Measurements from ENCODE around the gene MYH15. TPM values are rescaled to one million over a fixed set of nuclear protein-coding genes. Genes with fewer than 3 reads are reported as not detected.

The MYH15 gene
- total RNA-seq = under 1 TPM in 2 of 3 donors, not detected in 1; 0.03 to 0.08 TPM

DNA sequence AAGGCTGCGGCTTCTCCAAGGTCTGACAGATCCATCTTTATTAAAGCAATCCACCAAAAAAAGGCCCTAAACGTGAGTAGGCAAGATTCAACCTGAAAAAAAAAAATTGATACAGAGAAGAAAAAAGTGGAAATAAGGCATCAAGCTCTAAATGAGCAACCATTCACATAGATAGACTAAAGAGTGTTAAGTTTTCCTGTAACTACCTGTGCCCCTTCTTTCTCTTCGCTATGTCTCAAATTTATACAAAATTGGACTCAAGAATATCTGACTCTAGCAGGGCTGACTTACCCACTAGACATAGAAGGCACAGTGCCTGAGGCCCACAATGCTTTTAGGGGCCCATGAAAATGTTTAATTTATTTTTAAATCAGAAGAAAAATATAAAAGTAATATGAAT is at the start of gene MYH15:
TSS of gene MYH15 (minus strand) at position 101 of the 400 bp plus-strand sequence. CDS start at position 35, 66 bp downstream.
- DNase-seq (no peak), ATAC-seq (no peak)
- Mint-ChIP-seq H3K4me3 (no peak within 1 kb of the TSS), H3K27me3 (ENCODE audit: low read depth) (no peaks in the 10 kb centered on the region), H3K4me1 (ENCODE audit: low read depth) (no peaks in the 10 kb centered on the region), H3K9me3 (no peaks in the 10 kb centered on the region), H3K36me3 (ENCODE audit: insufficient read depth) (no peaks in the 10 kb centered on the region)

DNA sequence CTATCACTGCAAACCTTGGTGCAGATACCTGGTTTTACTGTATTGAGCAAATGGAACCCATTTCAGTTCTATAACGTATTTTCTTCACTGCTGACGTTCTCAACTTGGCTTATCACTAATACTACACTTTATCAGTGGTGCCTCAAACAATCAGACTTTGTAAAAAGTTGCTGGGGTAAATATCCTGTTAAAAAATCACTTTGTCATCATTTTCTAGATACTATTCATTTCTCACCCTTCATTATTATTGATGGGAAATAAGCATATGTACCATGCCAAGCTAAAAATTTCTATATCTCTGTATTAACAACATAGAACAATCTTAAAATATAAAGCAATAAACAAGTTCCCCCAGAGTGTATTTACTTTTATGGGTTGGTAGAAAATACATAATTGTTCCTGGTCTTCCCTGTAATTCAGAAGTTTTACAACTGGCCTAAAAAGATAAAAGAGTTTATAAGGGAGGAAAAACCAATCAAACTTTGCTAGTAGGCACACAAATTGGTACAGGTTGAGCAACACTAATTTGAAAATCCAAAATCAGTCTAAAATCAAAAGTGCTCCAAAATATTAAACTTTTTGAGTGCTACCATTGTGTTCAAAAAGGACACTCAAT is 45.7 kb upstream of the MYH15 start:
- ATAC-seq (no peak), DNase-seq (no peak)
- Mint-ChIP-seq H3K36me3 (ENCODE audit: insufficient read depth) (peaks cover 11% of the 10 kb centered on the region), H3K4me1 (ENCODE audit: low read depth) (peaks cover 7% of the 10 kb centered on the region), H3K9me3 (no peaks in the 10 kb centered on the region), H3K4me3 (no peak overlapping the region), H3K27me3 (ENCODE audit: low read depth) (no peaks in the 10 kb centered on the region)

DNA sequence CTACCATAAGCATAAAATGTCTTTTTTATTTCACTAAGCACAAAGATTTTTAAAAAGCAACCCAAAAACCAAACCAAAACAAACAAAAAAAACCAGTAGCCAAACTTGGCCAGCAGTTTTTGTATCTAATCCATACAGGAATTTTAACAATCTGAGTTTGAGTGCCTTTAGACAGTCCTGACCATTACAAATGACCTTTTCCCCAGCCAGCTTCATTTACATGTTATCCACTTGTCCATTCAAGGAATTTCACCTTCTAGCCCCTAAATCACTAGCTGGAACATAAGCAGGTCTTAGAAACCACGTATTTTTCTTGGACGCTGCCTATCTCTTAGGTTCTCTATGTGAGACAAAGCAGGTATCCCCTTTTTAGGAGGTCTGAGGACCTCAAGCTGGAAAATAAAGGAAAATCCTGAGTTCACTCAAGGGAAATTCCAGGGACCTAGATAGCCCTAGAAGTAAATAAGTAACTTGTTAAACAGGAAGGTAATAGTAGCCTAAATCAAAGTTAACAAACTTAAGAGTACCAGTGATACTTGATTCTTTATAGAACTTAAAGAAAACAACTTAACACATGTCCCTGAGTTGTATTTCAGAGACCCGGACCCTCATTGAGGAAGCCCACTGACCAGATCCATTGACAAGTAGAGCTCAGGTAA is 44.6 kb upstream of the MYH15 start:
- ATAC-seq = no peak
- no peak overlapping the region for H3K4me3 Mint-ChIP-seq
- no peak for DNase-seq
- H3K27me3 Mint-ChIP-seq (ENCODE audit: low read depth) = no peaks in the 10 kb centered on the region
- H3K4me1 Mint-ChIP-seq (ENCODE audit: low read depth) = peaks cover 7% of the 10 kb centered on the region
- no peaks in the 10 kb centered on the region for H3K9me3 Mint-ChIP-seq
- peaks cover 11% of the 10 kb centered on the region for H3K36me3 Mint-ChIP-seq (ENCODE audit: insufficient read depth)

DNA sequence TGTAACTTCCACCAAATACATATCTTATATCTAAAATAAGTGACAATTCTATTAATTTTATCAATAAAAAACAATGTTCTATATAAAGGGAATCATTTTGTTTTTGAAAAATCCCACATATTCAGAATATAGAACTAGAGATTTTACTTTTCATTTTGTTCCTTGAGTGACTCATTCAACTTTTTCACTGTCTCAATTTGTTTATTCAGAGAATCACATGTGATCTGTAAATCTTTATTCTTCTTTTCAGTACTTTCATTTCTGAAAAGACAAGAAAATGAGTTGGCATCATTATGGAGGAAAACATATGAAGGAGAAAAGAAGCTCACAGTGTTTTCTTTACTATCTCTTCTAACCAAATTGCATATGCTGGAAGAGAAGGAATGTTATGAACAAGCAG is 43.8 kb upstream of the MYH15 start:
- peaks cover 7% of the 10 kb centered on the region for H3K4me1 Mint-ChIP-seq (ENCODE audit: low read depth)
- no peak for ATAC-seq
- DNase-seq = no peak
- H3K4me3 Mint-ChIP-seq = no peak overlapping the region
- no peaks in the 10 kb centered on the region for H3K27me3 Mint-ChIP-seq (ENCODE audit: low read depth)
- H3K9me3 Mint-ChIP-seq = no peaks in the 10 kb centered on the region
- peaks cover 11% of the 10 kb centered on the region for H3K36me3 Mint-ChIP-seq (ENCODE audit: insufficient read depth)

DNA sequence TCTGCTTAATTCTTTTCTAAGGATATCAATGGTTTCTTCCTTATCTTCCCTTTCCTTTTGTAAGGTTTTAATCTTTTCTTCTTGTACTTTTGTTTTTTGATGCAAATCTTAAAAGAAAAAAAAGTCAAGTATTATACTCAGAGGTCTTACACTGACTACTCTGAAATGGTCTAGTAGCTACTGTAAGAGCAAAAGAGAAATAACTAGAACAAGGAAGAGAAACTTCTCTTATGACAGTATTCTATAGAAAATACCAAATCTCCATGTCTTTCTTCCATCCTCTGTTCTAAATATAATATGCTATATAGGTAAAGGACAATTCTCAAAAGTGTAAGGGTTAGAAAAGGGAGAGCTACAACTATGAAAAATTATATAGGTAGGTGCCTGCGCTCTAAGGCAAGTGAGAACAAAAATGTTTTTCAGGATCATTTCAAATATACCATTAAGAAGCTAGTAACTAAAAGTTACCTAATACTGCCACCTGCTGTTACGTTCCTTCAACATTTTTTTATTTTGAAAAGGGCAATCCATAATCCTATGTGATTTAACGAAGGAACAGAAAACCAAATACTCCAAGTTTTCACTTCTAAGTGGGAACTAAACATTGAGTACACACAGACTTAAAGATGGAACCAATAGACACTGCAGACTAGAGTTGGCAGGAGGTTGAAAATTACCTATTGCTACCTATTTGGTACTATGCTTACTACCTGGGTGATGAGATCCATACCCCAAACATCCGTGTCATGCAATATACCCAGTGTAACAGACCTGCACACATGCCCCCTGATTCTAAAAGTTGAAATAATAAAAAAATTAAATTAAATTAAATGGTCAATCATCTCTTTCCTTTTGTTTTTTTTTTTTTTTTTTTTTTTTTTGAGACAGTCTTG is 42.1 kb upstream of the MYH15 start:
- peaks cover 7% of the 10 kb centered on the region for H3K4me1 Mint-ChIP-seq (ENCODE audit: low read depth)
- no peak for ATAC-seq
- H3K9me3 Mint-ChIP-seq = no peaks in the 10 kb centered on the region
- no peak overlapping the region for H3K4me3 Mint-ChIP-seq
- no peaks in the 10 kb centered on the region for H3K27me3 Mint-ChIP-seq (ENCODE audit: low read depth)
- no peak for DNase-seq
- peaks cover 2% of the 10 kb centered on the region for H3K36me3 Mint-ChIP-seq (ENCODE audit: insufficient read depth)

DNA sequence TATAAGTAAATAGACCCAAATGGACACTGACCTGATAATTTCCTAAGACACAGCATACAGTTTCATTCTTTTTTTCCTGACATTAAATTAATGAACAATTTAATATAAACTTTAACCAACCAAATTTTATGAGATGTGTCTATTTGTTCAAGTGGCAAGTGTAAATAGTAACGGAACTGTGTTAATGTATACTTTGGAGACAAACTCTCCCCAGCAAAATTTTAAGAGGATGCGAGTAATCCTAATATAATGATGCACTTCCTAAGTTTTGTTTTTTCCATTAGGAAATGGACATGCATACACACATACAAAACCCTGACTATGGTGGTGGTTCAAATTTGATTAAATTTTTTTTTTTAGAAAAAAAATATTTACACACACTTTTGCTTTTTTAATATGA is 38.5 kb upstream of the MYH15 start:
- Mint-ChIP-seq H3K27me3 (ENCODE audit: low read depth) (no peaks in the 10 kb centered on the region), H3K4me3 (no peak overlapping the region), H3K36me3 (ENCODE audit: insufficient read depth) (peaks cover 2% of the 10 kb centered on the region), H3K9me3 (no peaks in the 10 kb centered on the region), H3K4me1 (ENCODE audit: low read depth) (peaks cover 18% of the 10 kb centered on the region)
- DNase-seq (no peak), ATAC-seq (no peak)

DNA sequence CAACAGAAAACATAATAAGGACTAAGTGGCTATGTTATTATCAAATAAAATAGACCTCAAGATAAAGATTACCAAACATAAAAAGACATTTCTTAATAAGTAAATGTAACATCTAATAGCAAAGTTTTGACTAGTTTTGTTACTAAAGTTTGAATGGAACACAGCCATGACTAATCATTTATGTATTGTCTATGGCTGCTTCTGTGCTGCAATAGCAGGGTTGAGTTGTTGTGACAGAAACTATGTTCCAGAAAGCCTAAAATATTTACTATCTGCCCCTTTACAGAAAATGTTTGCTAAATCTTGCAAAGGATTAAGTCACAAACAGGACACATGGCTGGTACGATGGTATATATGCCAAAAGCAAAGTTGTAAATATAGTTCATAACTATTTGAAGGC is 37.9 kb upstream of the MYH15 start:
- Mint-ChIP-seq H3K36me3 (ENCODE audit: insufficient read depth) (peaks cover 6% of the 10 kb centered on the region), H3K9me3 (no peaks in the 10 kb centered on the region), H3K4me3 (no peak overlapping the region), H3K4me1 (ENCODE audit: low read depth) (peaks cover 18% of the 10 kb centered on the region), H3K27me3 (ENCODE audit: low read depth) (no peaks in the 10 kb centered on the region)
- ATAC-seq (no peak), DNase-seq (no peak)

DNA sequence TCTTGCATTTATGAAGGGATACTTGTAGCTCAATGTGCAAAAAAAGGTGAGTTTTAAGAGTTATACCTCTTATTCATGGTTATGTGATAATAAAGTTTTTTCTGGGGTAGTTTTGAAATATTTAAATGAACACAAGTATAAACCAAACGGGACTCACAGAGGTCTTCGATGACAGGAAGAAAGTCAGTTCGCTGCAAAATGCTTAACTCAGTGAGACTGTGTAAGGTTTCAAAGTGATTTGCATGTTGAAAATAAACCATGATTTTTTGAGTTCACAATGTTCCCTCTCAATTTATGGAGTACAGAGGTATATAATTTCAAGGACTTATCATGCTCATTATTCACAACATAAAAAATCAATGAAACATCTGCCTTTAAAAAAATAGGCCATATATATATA is 36.3 kb upstream of the MYH15 start:
- H3K27me3 Mint-ChIP-seq (ENCODE audit: low read depth) = no peaks in the 10 kb centered on the region
- peaks cover 11% of the 10 kb centered on the region for H3K4me1 Mint-ChIP-seq (ENCODE audit: low read depth)
- ATAC-seq (no peak), DNase-seq (no peak)
- no peaks in the 10 kb centered on the region for H3K9me3 Mint-ChIP-seq
- peaks cover 9% of the 10 kb centered on the region for H3K36me3 Mint-ChIP-seq (ENCODE audit: insufficient read depth)
- H3K4me3 Mint-ChIP-seq = peak overlapping the region; percentile 62

DNA sequence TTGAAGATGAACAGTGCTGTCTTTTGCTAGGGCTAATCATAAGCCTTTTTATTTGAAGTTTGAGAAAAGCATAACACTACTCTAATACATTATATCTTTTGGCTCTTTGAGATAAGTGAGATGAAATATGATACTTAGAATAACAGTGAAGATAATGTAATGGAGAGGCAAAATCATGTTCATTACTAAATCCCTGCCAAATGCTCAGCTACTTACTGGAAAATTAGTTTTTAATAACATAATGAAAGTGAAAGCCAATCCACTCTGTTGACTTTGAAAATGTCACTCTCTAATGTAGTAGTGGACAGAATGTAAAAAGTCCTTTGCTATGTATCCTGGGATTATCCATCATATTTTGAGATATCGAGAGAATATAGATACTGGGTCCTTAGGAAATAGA is 35.9 kb upstream of the MYH15 start:
- no peaks in the 10 kb centered on the region for H3K9me3 Mint-ChIP-seq
- H3K27me3 Mint-ChIP-seq (ENCODE audit: low read depth) = no peaks in the 10 kb centered on the region
- no peak for DNase-seq
- no peak for ATAC-seq
- peaks cover 11% of the 10 kb centered on the region for H3K4me1 Mint-ChIP-seq (ENCODE audit: low read depth)
- H3K36me3 Mint-ChIP-seq (ENCODE audit: insufficient read depth) = peaks cover 9% of the 10 kb centered on the region
- H3K4me3 Mint-ChIP-seq = peak overlapping the region; percentile 62

DNA sequence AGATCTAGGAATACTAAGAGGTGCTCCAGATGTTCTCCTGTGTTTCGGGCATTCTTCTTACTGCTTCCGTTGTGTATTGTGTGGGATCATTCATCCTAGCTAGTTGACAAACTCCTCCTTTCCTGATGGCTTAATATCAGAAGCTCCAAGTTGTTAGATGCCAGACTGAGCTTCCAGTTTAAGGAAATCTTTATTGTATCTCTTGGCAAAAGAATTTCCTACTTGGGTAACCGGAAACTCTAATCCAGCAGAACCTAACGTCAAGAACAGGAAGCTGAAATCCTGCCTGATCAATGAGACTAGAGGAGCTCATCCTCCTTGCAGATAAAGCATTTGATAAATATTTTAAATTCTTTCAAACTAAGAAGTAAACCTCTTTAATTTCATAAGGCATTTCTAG is 27.7 kb upstream of the MYH15 start:
- Mint-ChIP-seq H3K27me3 (ENCODE audit: low read depth) (peaks cover 1% of the 10 kb centered on the region), H3K4me3 (no peak overlapping the region), H3K9me3 (no peaks in the 10 kb centered on the region), H3K4me1 (ENCODE audit: low read depth) (no peaks in the 10 kb centered on the region), H3K36me3 (ENCODE audit: insufficient read depth) (peaks cover 4% of the 10 kb centered on the region)
- no peak for ATAC-seq
- DNase-seq = no peak

DNA sequence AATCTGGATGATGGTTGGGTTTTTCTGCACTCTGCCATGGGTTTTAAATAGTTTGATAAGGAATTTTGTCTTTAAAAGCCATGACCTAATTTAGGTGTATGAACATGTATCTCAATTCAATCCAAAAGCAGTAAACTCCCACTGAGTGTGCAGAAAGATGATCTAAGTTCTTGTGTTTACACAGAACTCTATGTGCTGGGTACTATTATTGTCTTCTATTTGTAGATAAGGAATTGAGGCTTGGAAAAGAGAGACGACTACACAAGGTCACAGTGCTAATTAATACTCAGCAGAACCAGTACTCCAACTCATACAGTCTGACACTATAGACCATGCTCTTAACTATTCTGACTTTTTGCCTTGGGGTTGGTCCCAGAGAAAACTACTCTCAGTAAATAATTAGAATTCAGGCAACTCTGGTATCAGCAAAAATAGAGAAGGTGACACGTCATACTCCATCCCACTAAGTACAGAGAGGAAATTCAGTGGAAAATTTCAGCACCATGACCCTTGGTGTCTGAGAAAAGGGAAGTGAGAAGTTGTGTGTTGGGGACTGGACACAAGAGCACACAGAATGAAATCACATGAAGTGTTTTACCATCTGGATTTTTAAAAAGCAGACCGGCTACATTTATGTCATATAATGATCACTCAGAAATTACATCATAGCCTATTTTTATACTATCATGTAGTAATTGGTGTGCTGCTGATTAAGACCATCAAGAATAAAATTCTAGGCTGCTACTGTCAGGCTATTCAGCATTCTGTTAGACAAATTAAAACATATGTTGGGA is 18.3 kb upstream of the MYH15 start:
- Mint-ChIP-seq H3K27me3 (ENCODE audit: low read depth) (peaks cover 15% of the 10 kb centered on the region), H3K36me3 (ENCODE audit: insufficient read depth) (no peaks in the 10 kb centered on the region), H3K4me1 (ENCODE audit: low read depth) (no peaks in the 10 kb centered on the region), H3K9me3 (no peaks in the 10 kb centered on the region), H3K4me3 (no peak overlapping the region)
- no peak for DNase-seq
- ATAC-seq = no peak

DNA sequence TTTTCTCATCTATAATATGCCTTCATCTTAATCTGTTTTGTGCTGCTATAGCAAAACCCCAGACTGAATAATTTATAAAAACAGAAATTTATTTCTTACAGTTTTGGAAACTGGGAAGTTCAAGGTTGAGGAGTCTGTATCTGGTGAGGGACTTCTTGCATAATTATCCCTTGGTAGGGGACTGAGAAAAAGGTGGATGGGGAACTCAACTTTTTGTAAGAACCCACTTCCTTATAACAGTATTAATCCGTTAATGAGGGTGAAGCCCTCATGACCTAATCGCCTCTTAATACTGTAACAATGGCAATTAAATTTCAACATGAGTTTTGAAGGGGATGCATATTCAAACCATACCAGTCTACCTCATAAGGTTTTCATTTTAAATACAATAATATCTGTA is 17.4 kb upstream of the MYH15 start:
- no peaks in the 10 kb centered on the region for H3K4me1 Mint-ChIP-seq (ENCODE audit: low read depth)
- DNase-seq (no peak), ATAC-seq (no peak)
- peaks cover 15% of the 10 kb centered on the region for H3K27me3 Mint-ChIP-seq (ENCODE audit: low read depth)
- H3K36me3 Mint-ChIP-seq (ENCODE audit: insufficient read depth) = no peaks in the 10 kb centered on the region
- no peak overlapping the region for H3K4me3 Mint-ChIP-seq
- no peaks in the 10 kb centered on the region for H3K9me3 Mint-ChIP-seq

DNA sequence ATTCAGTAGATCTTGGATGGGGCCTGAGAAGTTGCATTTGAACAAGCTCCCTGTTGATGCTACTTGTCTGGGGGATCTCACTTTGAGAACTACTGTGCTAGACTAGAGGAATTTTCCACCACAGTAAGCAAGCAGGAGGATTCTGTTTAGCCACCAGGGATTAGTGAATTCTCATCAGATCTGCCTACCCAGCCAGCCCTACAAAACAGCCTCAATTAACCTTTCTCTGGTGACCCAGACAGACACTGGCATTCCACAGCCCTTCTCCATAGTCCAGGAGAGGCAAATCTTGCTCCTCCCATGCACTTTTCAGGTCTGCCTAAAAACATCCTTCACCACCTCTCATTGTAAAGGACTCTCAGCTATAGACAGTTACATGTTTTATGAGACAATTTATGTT is 16.7 kb upstream of the MYH15 start:
- Mint-ChIP-seq H3K9me3 (no peaks in the 10 kb centered on the region), H3K4me1 (ENCODE audit: low read depth) (no peaks in the 10 kb centered on the region), H3K36me3 (ENCODE audit: insufficient read depth) (no peaks in the 10 kb centered on the region), H3K4me3 (no peak overlapping the region), H3K27me3 (ENCODE audit: low read depth) (peaks cover 15% of the 10 kb centered on the region)
- DNase-seq = no peak
- no peak for ATAC-seq

DNA sequence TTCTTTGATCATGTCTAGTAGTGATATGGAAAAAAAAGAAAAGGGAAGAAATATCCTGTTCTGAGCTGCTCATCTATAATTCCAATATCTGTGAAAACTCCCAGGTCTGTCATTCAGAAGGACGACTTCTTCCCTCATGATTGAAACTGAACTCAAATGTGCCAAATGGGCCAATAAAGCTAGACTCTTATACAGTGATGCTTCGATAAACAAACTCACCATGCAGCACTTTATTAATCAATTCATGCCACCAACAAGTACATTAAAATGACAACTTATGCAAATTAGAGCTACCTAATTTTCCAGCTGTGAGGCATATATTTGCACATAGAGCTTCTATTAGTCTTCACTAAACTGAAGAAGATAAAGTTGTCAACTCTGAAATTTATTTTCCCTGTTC is 15.6 kb upstream of the MYH15 start:
- Mint-ChIP-seq H3K36me3 (ENCODE audit: insufficient read depth) (no peaks in the 10 kb centered on the region), H3K27me3 (ENCODE audit: low read depth) (peaks cover 16% of the 10 kb centered on the region), H3K9me3 (no peaks in the 10 kb centered on the region), H3K4me1 (ENCODE audit: low read depth) (no peaks in the 10 kb centered on the region), H3K4me3 (no peak overlapping the region)
- DNase-seq (no peak), ATAC-seq (no peak)

All from activated T-cell treated with anti-CD3 and anti-CD28 coated beads, Interleukin-2, amount 50 U/mL, for 4 hours (primary cell).